Dendritic cell treated with granulocyte-macrophage colony-stimulating factor and Interleukin-4, amounts not matched to agents 40 ng/mL and 50 ng/mL, for 4 days (primary cell): ENCODE measurements around the gene RNF144A.

Source experiments
- H3K27ac Mint-ChIP-seq: one replicate; pipeline ENCODE4 v1.8.0; 2022; ENCODE audit warnings: mild to moderate bottlenecking, mixed read lengths
- H3K27me3 Mint-ChIP-seq: one replicate; pipeline ENCODE4 v1.8.0; 2022; ENCODE audit warnings: mild to moderate bottlenecking, mixed read lengths
- H3K36me3 Mint-ChIP-seq: one replicate; pipeline ENCODE4 v1.8.0; 2022; ENCODE audit warnings: low read depth, mixed read lengths
- H3K4me1 Mint-ChIP-seq: one replicate; pipeline ENCODE4 v1.8.0; 2022; ENCODE audit warnings: low read depth, mixed read lengths
- H3K4me3 Mint-ChIP-seq: one replicate; pipeline ENCODE4 v1.8.0; 2022; ENCODE audit warnings: mild to moderate bottlenecking, moderate library complexity, mixed read lengths
- H3K9me3 Mint-ChIP-seq: one replicate; pipeline ENCODE4 v1.8.0; 2022; ENCODE audit warnings: mixed read lengths
- intact Hi-C: fragments of 100-400 bp; cut with micrococcal nuclease; formaldehyde crosslinking; loops from one replicate; pipeline ENCODE4 v1.15.0; 2022

RNF144A gene

GRCh38 chr2:7033136-7033960 lies 116.1 kb downstream of the RNF144A start:
- Mint-ChIP-seq H3K4me1 (peaks cover 20% of the 10 kb centered on the region), H3K27me3 (no peaks in the 10 kb centered on the region), H3K36me3 (no peaks in the 10 kb centered on the region), H3K9me3 (no peaks in the 10 kb centered on the region), H3K27ac (no peak overlapping the region), H3K4me3 (no peak overlapping the region)
- intact Hi-C loops = no loop called here

- Mint-ChIP-seq H3K27me3 (no peaks in the 10 kb centered on the region), H3K9me3 (no peaks in the 10 kb centered on the region), H3K4me1 (peaks cover 10% of the 10 kb centered on the region), H3K36me3 (no peaks in the 10 kb centered on the region), H3K27ac (no peak overlapping the region), H3K4me3 (no peak overlapping the region)
- intact Hi-C loops = no loop called here
Observed at GRCh38 chr2:7034303-7034702, 117.1 kb downstream of the RNF144A start.

- intact Hi-C loops = loop anchor here (2.0 kb wide), 1 partner anchor 47 kb away; no protein-coding TSS in a partner anchor
- H3K36me3 Mint-ChIP-seq = no peaks in the 10 kb centered on the region
- H3K4me1 Mint-ChIP-seq = peaks cover 9% of the 10 kb centered on the region
- H3K27me3 Mint-ChIP-seq = no peaks in the 10 kb centered on the region
- no peak overlapping the region for H3K27ac Mint-ChIP-seq
- no peaks in the 10 kb centered on the region for H3K9me3 Mint-ChIP-seq
- H3K4me3 Mint-ChIP-seq = no peak overlapping the region
Observed at GRCh38 chr2:7035884-7036283, 118.7 kb downstream of the RNF144A start.

- Mint-ChIP-seq H3K4me3 (no peak overlapping the region), H3K27ac (no peak overlapping the region), H3K36me3 (no peaks in the 10 kb centered on the region), H3K4me1 (no peaks in the 10 kb centered on the region), H3K27me3 (no peaks in the 10 kb centered on the region), H3K9me3 (no peaks in the 10 kb centered on the region)
- intact Hi-C loops = loop anchor here (2.0 kb wide), 1 partner anchor 45 kb away; no protein-coding TSS in a partner anchor
Observed at GRCh38 chr2:7037340-7038333, 120.4 kb downstream of the RNF144A start.

GRCh38 chr2:7040547-7040946 lies 123.3 kb downstream of the RNF144A start:
- H3K36me3 Mint-ChIP-seq = no peaks in the 10 kb centered on the region
- intact Hi-C loops = no loop called here
- no peak overlapping the region for H3K27ac Mint-ChIP-seq
- no peaks in the 10 kb centered on the region for H3K4me1 Mint-ChIP-seq
- H3K27me3 Mint-ChIP-seq = no peaks in the 10 kb centered on the region
- no peaks in the 10 kb centered on the region for H3K9me3 Mint-ChIP-seq
- H3K4me3 Mint-ChIP-seq = no peak overlapping the region

- Mint-ChIP-seq H3K27me3 (no peaks in the 10 kb centered on the region), H3K4me3 (no peak overlapping the region), H3K36me3 (no peaks in the 10 kb centered on the region), H3K27ac (no peak overlapping the region), H3K9me3 (no peaks in the 10 kb centered on the region), H3K4me1 (peaks cover 5% of the 10 kb centered on the region)
- intact Hi-C loops = no loop called here
Observed at GRCh38 chr2:7041421-7041820, 124.2 kb downstream of the RNF144A start.

GRCh38 chr2:7043690-7044089 lies 126.5 kb downstream of the RNF144A start:
- Mint-ChIP-seq H3K4me3 (no peak overlapping the region), H3K27ac (no peak overlapping the region), H3K4me1 (peaks cover 12% of the 10 kb centered on the region), H3K36me3 (no peaks in the 10 kb centered on the region), H3K27me3 (no peaks in the 10 kb centered on the region), H3K9me3 (no peaks in the 10 kb centered on the region)
- intact Hi-C loops = loop anchor here (1.0 kb wide), 1 partner anchor 146 kb away; no protein-coding TSS in a partner anchor

- Mint-ChIP-seq H3K4me3 (no peak overlapping the region), H3K36me3 (no peaks in the 10 kb centered on the region), H3K27ac (no peak overlapping the region), H3K9me3 (peaks cover under 1% of the 10 kb centered on the region), H3K4me1 (peaks cover 12% of the 10 kb centered on the region), H3K27me3 (peaks cover 1% of the 10 kb centered on the region)
- intact Hi-C loops = loop anchor here (1.0 kb wide), 1 partner anchor 147 kb away; no protein-coding TSS in a partner anchor
Observed at GRCh38 chr2:7044253-7045250, 127.3 kb downstream of the RNF144A start.

GRCh38 chr2:7045601-7046590 lies 128.7 kb downstream of the RNF144A start:
- Mint-ChIP-seq H3K4me3 (no peak overlapping the region), H3K27me3 (peaks cover 1% of the 10 kb centered on the region), H3K27ac (no peak overlapping the region), H3K36me3 (no peaks in the 10 kb centered on the region), H3K9me3 (peaks cover 14% of the 10 kb centered on the region), H3K4me1 (peaks cover 12% of the 10 kb centered on the region)
- intact Hi-C loops = no loop called here

- intact Hi-C loops = no loop called here
- H3K27me3 Mint-ChIP-seq = peaks cover 1% of the 10 kb centered on the region
- H3K9me3 Mint-ChIP-seq = peaks cover 18% of the 10 kb centered on the region
Observed at GRCh38 chr2:7047661-7048060, 130.4 kb downstream of the RNF144A start.

GRCh38 chr2:7048762-7049294 lies 131.6 kb downstream of the RNF144A start:
- intact Hi-C loops = no loop called here
- Mint-ChIP-seq H3K4me1 (peaks cover 12% of the 10 kb centered on the region), H3K27ac (no peak overlapping the region), H3K9me3 (peaks cover 18% of the 10 kb centered on the region), H3K4me3 (no peak overlapping the region), H3K27me3 (peaks cover 1% of the 10 kb centered on the region), H3K36me3 (no peaks in the 10 kb centered on the region)

More at GRCh38 chr2:7047661-7048060, 130.4 kb downstream of the RNF144A start:
- Mint-ChIP-seq H3K27ac (no peak overlapping the region), H3K36me3 (no peaks in the 10 kb centered on the region), H3K4me3 (no peak overlapping the region), H3K4me1 (peaks cover 12% of the 10 kb centered on the region)

GRCh38 chr2:7052404-7052803 lies 135.2 kb downstream of the RNF144A start:
- Mint-ChIP-seq H3K27ac (no peak overlapping the region), H3K4me3 (no peak overlapping the region), H3K27me3 (peaks cover 1% of the 10 kb centered on the region), H3K4me1 (peaks cover 2% of the 10 kb centered on the region), H3K9me3 (peaks cover 18% of the 10 kb centered on the region), H3K36me3 (no peaks in the 10 kb centered on the region)
- intact Hi-C loops = no loop called here
